Activated T-cell treated with anti-CD3 and anti-CD28 coated beads, Interleukin-2, amount 50 U/mL, for 24 hours (primary cell): ENCODE measurements around the gene USP17L15.
"Not testable (repeated sequence)": the region's sequence is repeated elsewhere in the genome, so short reads cannot be mapped to it uniquely, and the experiment has no call there.

Experiments
- DNase-seq: peaks from one replicate; pipeline ENCODE4 v3.0.0-alpha.2; 2020
- H3K27ac Mint-ChIP-seq: 2 replicates; pipeline ENCODE4 v1.8.0; 2020; ENCODE audit warnings: mild to moderate bottlenecking, mixed read lengths
- H3K27me3 Mint-ChIP-seq: 2 replicates; pipeline ENCODE4 v1.8.0; 2020; ENCODE audit warnings: mixed read lengths
- H3K36me3 Mint-ChIP-seq: 2 replicates; pipeline ENCODE4 v1.8.0; 2020; ENCODE audit warnings: low read depth, mixed read lengths
- H3K4me1 Mint-ChIP-seq: 2 replicates; pipeline ENCODE4 v1.8.0; 2020; ENCODE audit warnings: low read depth, mixed read lengths
- H3K4me3 Mint-ChIP-seq: 2 replicates; pipeline ENCODE4 v1.8.0; 2020; ENCODE audit warnings: mild to moderate bottlenecking, moderate library complexity, mixed read lengths
- H3K9me3 Mint-ChIP-seq: 2 replicates; pipeline ENCODE4 v1.8.0; 2020; ENCODE audit warnings: mixed read lengths

The USP17L15 gene, protein sequence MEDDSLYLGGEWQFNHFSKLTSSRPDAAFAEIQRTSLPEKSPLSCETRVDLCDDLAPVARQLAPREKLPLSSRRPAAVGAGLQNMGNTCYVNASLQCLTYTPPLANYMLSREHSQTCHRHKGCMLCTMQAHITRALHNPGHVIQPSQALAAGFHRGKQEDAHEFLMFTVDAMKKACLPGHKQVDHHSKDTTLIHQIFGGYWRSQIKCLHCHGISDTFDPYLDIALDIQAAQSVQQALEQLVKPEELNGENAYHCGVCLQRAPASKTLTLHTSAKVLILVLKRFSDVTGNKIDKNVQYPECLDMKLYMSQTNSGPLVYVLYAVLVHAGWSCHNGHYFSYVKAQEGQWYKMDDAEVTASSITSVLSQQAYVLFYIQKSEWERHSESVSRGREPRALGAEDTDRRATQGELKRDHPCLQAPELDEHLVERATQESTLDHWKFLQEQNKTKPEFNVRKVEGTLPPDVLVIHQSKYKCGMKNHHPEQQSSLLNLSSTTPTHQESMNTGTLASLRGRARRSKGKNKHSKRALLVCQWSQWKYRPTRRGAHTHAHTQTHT

DNA sequence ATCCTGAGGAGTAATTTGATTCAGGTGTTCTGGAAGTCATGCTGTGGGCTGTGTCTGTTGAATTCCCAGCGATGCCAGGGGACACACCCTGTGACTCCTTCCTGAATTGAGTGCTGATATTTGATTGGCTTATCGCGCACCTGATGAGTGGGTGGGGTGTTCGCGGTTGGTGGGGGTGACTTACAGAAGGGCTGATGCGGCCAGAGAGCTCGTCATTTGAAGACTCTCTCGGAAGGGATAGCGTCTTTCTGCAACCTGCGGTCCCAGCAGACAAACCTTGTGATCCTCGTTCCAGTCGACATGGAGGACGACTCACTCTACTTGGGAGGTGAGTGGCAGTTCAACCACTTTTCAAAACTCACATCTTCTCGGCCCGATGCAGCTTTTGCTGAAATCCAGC is at the start of gene USP17L15:
USP17L15 (plus strand) TSS at position 301 of the 400 bp plus-strand sequence; CDS start at position 301, 0 bp downstream.
- not testable (repeated sequence) for H3K4me3 Mint-ChIP-seq, H3K36me3 Mint-ChIP-seq, DNase-seq, H3K27me3 Mint-ChIP-seq, H3K4me1 Mint-ChIP-seq, H3K9me3 Mint-ChIP-seq, H3K27ac Mint-ChIP-seq

GRCh38 chr4:9210357-9210756 is 23.8 kb upstream of the USP17L15 start, which contains the start of gene USP17L10:
TSS of gene USP17L10 (plus strand) at chr4:9210657. CDS start at chr4:9210657, 0 bp downstream.
- not testable (repeated sequence) for H3K27ac Mint-ChIP-seq, H3K36me3 Mint-ChIP-seq, H3K9me3 Mint-ChIP-seq, H3K4me3 Mint-ChIP-seq, H3K27me3 Mint-ChIP-seq, DNase-seq, H3K4me1 Mint-ChIP-seq

DNA sequence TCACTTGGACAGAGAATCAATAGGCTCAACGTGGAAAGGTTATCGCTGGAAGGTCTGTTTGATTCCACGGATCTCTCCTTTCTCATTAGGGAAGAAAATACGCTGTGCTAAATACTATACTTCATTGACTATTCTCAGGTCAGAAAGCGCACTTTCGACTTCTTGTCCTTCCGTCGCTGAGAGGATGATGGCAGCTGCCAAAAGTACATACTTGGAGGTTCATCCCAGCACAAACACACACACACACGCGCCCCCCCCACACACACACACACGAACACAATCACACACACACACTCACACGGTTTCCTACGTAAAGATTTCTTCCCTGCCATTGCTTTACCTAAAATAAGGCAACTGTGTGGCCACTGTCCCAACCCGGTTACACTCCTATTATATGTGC is 19.5 kb upstream of the USP17L15 start:
- H3K4me1 Mint-ChIP-seq, DNase-seq, H3K4me3 Mint-ChIP-seq, H3K9me3 Mint-ChIP-seq, H3K27me3 Mint-ChIP-seq, H3K36me3 Mint-ChIP-seq, H3K27ac Mint-ChIP-seq: not testable (repeated sequence)

DNA sequence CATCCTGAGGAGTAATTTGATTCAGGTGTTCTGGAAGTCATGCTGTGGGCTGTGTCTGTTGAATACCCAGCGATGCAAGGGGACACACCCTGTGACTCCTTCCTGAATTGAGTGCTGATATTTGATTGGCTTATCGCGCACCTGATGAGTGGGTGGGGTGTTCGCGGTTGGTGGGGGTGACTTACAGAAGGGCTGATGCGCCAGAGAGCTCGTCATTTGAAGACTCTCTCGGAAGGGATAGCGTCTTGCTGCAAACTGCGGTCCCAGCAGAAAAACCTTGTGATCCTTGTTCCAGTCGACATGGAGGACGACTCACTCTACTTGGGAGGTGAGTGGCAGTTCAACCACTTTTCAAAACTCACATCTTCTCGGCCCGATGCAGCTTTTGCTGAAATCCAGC is 19.1 kb upstream of the USP17L15 start, which contains the start of gene USP17L11:
USP17L11 (plus strand) TSS at position 301 of the 400 bp plus-strand sequence; CDS start at position 301, 0 bp downstream.
- H3K27ac Mint-ChIP-seq, DNase-seq, H3K36me3 Mint-ChIP-seq, H3K9me3 Mint-ChIP-seq, H3K4me3 Mint-ChIP-seq, H3K4me1 Mint-ChIP-seq, H3K27me3 Mint-ChIP-seq: not testable (repeated sequence)

GRCh38 chr4:9219852-9220251 is 14.3 kb upstream of the USP17L15 start, which contains the start of gene USP17L12:
TSS of gene USP17L12 (plus strand) at chr4:9220152. CDS start at chr4:9220152, 0 bp downstream.
- not testable (repeated sequence) for H3K27me3 Mint-ChIP-seq, H3K4me3 Mint-ChIP-seq, H3K27ac Mint-ChIP-seq, H3K4me1 Mint-ChIP-seq, H3K9me3 Mint-ChIP-seq, H3K36me3 Mint-ChIP-seq, DNase-seq

- not testable (repeated sequence) for H3K9me3 Mint-ChIP-seq, H3K27me3 Mint-ChIP-seq, H3K4me3 Mint-ChIP-seq, H3K27ac Mint-ChIP-seq, H3K4me1 Mint-ChIP-seq, H3K36me3 Mint-ChIP-seq, DNase-seq
These were observed 9.6 kb upstream of the USP17L15 start, which contains the start of gene USP17L13 for GRCh38 chr4:9224596-9224995. TSS of gene USP17L13 (plus strand) at chr4:9224896. CDS start at chr4:9224896, 0 bp downstream.

- not testable (repeated sequence) for H3K27me3 Mint-ChIP-seq, H3K4me3 Mint-ChIP-seq, H3K36me3 Mint-ChIP-seq, H3K27ac Mint-ChIP-seq, H3K9me3 Mint-ChIP-seq, H3K4me1 Mint-ChIP-seq
- peak; percentile 13 for DNase-seq
These were observed 3.9 kb upstream of the USP17L15 start for GRCh38 chr4:9230249-9230648.

- not testable (repeated sequence) for H3K36me3 Mint-ChIP-seq, H3K9me3 Mint-ChIP-seq, H3K4me1 Mint-ChIP-seq, H3K27ac Mint-ChIP-seq, H3K27me3 Mint-ChIP-seq, H3K4me3 Mint-ChIP-seq, DNase-seq
These were observed 4.3 kb downstream of the USP17L15 start for GRCh38 chr4:9238461-9238860.

GRCh38 chr4:9243579-9243978 is 9.4 kb downstream of the USP17L15 start, which contains the start of gene USP17L17:
TSS of gene USP17L17 (plus strand) at chr4:9243879. CDS start at chr4:9243879, 0 bp downstream.
- not testable (repeated sequence) for H3K27me3 Mint-ChIP-seq, H3K9me3 Mint-ChIP-seq, H3K36me3 Mint-ChIP-seq, H3K4me1 Mint-ChIP-seq, DNase-seq, H3K4me3 Mint-ChIP-seq, H3K27ac Mint-ChIP-seq

DNA sequence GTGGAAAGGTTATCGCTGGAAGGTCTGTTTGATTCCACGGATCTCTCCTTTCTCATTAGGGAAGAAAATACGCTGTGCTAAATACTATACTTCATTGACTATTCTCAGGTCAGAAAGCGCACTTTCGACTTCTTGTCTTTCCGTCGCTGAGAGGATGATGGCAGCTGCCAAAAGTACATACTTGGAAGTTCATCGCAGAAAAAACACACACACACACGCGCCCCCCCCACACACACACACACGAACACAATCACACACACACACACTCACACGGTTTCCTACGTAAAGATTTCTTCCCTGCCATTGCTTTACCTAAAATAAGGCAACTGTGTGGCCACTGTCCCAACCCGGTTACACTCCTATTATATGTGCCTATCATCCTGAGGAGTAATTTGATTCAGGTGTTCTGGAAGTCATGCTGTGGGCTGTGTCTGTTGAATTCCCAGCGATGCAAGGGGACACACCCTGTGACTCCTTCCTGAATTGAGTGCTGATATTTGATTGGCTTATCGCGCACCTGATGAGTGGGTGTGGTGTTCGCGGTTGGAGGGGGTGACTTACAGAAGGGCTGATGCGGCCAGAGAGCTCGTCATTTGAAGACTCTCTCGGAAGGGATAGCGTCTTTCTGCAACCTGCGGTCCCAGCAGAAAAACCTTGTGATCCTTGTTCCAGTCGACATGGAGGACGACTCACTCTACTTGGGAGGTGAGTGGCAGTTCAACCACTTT is 13.9 kb downstream of the USP17L15 start, which contains the start of gene USP17L18:
USP17L18 (plus strand) TSS at position 678 of the 728 bp plus-strand sequence; CDS start at position 678, 0 bp downstream.
- not testable (repeated sequence) for H3K4me1 Mint-ChIP-seq, H3K27me3 Mint-ChIP-seq, H3K36me3 Mint-ChIP-seq, H3K4me3 Mint-ChIP-seq, H3K9me3 Mint-ChIP-seq, H3K27ac Mint-ChIP-seq
- peak; percentile 21 for DNase-seq

DNA sequence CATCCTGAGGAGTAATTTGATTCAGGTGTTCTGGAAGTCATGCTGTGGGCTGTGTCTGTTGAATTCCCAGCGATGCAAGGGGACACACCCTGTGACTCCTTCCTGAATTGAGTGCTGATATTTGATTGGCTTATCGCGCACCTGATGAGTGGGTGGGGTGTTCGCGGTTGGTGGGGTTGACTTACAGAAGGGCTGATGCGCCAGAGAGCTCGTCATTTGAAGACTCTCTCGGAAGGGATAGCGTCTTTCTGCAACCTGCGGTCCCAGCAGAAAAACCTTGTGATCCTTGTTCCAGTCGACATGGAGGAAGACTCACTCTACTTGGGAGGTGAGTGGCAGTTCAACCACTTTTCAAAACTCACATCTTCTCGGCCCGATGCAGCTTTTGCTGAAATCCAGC is 18.9 kb downstream of the USP17L15 start, which contains the start of gene USP17L19:
USP17L19 (plus strand) TSS at position 301 of the 400 bp plus-strand sequence; CDS start at position 301, 0 bp downstream.
- H3K27ac Mint-ChIP-seq, H3K36me3 Mint-ChIP-seq, H3K9me3 Mint-ChIP-seq, DNase-seq, H3K27me3 Mint-ChIP-seq, H3K4me1 Mint-ChIP-seq, H3K4me3 Mint-ChIP-seq: not testable (repeated sequence)

- H3K36me3 Mint-ChIP-seq, H3K9me3 Mint-ChIP-seq, H3K4me1 Mint-ChIP-seq, H3K27me3 Mint-ChIP-seq, H3K4me3 Mint-ChIP-seq, DNase-seq, H3K27ac Mint-ChIP-seq: not testable (repeated sequence)
These were observed 23.6 kb downstream of the USP17L15 start, which contains the start of gene USP17L20 for GRCh38 chr4:9257824-9258223. TSS of gene USP17L20 (plus strand) at chr4:9258124. CDS start at chr4:9258124, 0 bp downstream.

- H3K27me3 Mint-ChIP-seq, H3K27ac Mint-ChIP-seq, H3K4me1 Mint-ChIP-seq, H3K36me3 Mint-ChIP-seq, H3K9me3 Mint-ChIP-seq, DNase-seq, H3K4me3 Mint-ChIP-seq: not testable (repeated sequence)
These were observed 28.4 kb downstream of the USP17L15 start, which contains the start of gene USP17L21 for GRCh38 chr4:9262572-9262971. TSS of gene USP17L21 (plus strand) at chr4:9262872. CDS start at chr4:9262872, 0 bp downstream.

GRCh38 chr4:9267319-9267718 is 33.1 kb downstream of the USP17L15 start, which contains the start of gene USP17L22:
TSS of gene USP17L22 (plus strand) at chr4:9267619. CDS start at chr4:9267619, 0 bp downstream.
- H3K9me3 Mint-ChIP-seq, H3K27ac Mint-ChIP-seq, H3K4me3 Mint-ChIP-seq, H3K4me1 Mint-ChIP-seq, H3K36me3 Mint-ChIP-seq, DNase-seq, H3K27me3 Mint-ChIP-seq: not testable (repeated sequence)
